K562 (cell line): ENCODE data around the gene CCDC106. TPM values are rescaled to one million over a fixed set of nuclear protein-coding genes. Genes with fewer than 3 reads are reported as not detected.

Source experiments
- polyA plus RNA-seq, 8 experiments: library from polyadenylated mRNA; depleted of rRNA in 4 of 8; stranded (reverse) in 5 of 8; unstranded in 3 of 8; fragments of >200 nt; fragmentation: Nextera tagmentation in 2 of 8; fragmentation: Illumina TruSeq in 1 of 8; extraction: Ambion mirVana in 2 of 8; extraction: Trizol in 1 of 8; gene quantifications; 2 replicates each; pipeline versions ENCODE4 v1.2.1 to v1.2.3, GENCODE V29; 2011 to 2014; ENCODE audit warnings: inconsistent platforms in 1 of 8, missing spikeins in 1 of 8
- total RNA-seq, 7 experiments: library from RNA; depleted of rRNA in 6 of 7; stranded (reverse); fragments of >200 nt in 6 of 7; fragmentation: Illumina TruSeq in 2 of 7; extraction: Trizol in 2 of 7; gene quantifications; 2 replicates each; pipeline versions ENCODE4 v1.2.1 to v1.2.3, GENCODE V29; 2011 to 2021; ENCODE audit warnings: low replicate concordance in 1 of 7
- TF ChIP-seq, protein P1 (sequence below), 2 experiments: fragments of 450-650 bp in 1 of 2; sonication (generic) in 1 of 2; formaldehyde crosslinking in 1 of 2; IDR thresholded peaks; 2 replicates each; pipeline versions ENCODE4 v1.7.1 to v1.9.0; 2016 to 2022; ENCODE audit warnings: inconsistent platforms in 1 of 2, mild to moderate bottlenecking in 1 of 2, missing genetic modification reagents in 1 of 2
- TF ChIP-seq, protein P2 (sequence below): fragments of 200-800 bp; sonication (Bioruptor generic); IDR thresholded peaks from 2 replicates; pipeline ENCODE4 v1.6.1; 2017; ENCODE audit warnings: missing genetic modification characterization, missing compliant biosample characterization

Gene CCDC106
- total and polyA plus RNA-seq, 9 of the 15 experiments (the other 6 are each of a cell fraction or from before 2014, with no cell fraction given) = 0.10 to 27.5 (median 15.0) TPM; not detected in 1

DNA sequence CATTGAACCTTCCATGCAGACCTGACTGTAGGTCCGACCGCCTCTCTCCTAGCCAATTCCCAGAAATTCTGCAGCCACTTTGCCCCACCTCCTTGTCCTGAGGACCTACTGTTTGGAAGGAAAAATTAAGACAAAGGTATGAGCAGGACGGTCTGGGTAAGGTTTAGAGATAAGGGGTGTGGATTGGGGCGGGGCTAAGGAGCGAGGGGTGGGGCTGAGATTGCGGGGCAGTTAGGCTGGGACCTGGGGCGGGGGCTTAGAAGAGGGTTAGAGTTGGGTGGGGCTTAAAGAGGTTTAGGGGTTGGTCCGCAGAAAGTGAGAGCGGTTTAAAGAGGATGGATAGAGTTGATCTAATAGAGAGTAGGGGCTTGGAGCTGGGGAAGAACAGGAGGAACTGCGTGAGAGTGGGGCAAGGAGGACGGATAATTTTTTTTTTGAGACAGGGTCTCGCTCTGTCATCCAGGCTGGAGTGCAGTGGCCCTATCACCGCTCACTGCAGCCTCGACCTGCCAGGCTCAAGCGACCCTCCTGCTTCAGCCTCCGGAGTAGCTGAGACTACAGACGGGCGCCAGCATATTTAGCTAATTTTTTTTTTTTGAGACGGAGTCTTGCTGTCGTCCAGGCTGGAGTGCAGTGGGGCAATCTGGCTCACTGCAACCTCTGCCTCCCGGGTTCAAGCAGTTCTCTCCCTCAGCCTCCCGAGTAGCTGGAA, 44.3 kb upstream of the CCDC106 start (continued):
- TF ChIP-seq, protein P1, sequence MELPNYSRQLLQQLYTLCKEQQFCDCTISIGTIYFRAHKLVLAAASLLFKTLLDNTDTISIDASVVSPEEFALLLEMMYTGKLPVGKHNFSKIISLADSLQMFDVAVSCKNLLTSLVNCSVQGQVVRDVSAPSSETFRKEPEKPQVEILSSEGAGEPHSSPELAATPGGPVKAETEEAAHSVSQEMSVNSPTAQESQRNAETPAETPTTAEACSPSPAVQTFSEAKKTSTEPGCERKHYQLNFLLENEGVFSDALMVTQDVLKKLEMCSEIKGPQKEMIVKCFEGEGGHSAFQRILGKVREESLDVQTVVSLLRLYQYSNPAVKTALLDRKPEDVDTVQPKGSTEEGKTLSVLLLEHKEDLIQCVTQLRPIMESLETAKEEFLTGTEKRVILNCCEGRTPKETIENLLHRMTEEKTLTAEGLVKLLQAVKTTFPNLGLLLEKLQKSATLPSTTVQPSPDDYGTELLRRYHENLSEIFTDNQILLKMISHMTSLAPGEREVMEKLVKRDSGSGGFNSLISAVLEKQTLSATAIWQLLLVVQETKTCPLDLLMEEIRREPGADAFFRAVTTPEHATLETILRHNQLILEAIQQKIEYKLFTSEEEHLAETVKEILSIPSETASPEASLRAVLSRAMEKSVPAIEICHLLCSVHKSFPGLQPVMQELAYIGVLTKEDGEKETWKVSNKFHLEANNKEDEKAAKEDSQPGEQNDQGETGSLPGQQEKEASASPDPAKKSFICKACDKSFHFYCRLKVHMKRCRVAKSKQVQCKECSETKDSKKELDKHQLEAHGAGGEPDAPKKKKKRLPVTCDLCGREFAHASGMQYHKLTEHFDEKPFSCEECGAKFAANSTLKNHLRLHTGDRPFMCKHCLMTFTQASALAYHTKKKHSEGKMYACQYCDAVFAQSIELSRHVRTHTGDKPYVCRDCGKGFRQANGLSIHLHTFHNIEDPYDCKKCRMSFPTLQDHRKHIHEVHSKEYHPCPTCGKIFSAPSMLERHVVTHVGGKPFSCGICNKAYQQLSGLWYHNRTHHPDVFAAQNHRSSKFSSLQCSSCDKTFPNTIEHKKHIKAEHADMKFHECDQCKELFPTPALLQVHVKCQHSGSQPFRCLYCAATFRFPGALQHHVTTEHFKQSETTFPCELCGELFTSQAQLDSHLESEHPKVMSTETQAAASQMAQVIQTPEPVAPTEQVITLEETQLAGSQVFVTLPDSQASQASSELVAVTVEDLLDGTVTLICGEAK (IDR thresholded peaks at IDR 0.05) = no peak
- TF ChIP-seq, protein P1 (CRISPR knock-in tag; IDR thresholded peaks at IDR 0.05) = no peak
- TF ChIP-seq, protein P2, sequence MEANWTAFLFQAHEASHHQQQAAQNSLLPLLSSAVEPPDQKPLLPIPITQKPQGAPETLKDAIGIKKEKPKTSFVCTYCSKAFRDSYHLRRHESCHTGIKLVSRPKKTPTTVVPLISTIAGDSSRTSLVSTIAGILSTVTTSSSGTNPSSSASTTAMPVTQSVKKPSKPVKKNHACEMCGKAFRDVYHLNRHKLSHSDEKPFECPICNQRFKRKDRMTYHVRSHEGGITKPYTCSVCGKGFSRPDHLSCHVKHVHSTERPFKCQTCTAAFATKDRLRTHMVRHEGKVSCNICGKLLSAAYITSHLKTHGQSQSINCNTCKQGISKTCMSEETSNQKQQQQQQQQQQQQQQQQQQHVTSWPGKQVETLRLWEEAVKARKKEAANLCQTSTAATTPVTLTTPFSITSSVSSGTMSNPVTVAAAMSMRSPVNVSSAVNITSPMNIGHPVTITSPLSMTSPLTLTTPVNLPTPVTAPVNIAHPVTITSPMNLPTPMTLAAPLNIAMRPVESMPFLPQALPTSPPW (CRISPR knock-in tag) = 0 out of 2 replicates have a peak, but pooled peaks have one; percentile 9
